NCI-H524 (cell line): ENCODE results near the gene POLN.

ENCODE experiments used
- DNase-seq, 2 experiments: peaks; one replicate each; lab custom pipeline; 2025; lab: John Stamatoyannopoulos, UW

The POLN gene

GRCh38 chr4:2069161-2069971 is 172.6 kb downstream of the POLN start:
- DNase-seq: no peak

GRCh38 chr4:2068566-2068965 is 173.4 kb downstream of the POLN start:
- DNase-seq: no peak

GRCh38 chr4:2068198-2068470 is 173.8 kb downstream of the POLN start:
- DNase-seq: no peak

- no peak for DNase-seq
Observed at GRCh38 chr4:2067446-2068197, 174.3 kb downstream of the POLN start.

GRCh38 chr4:2066571-2067445 is 175.1 kb downstream of the POLN start:
- no peak for DNase-seq

- no peak for DNase-seq
Observed at GRCh38 chr4:2066011-2066551, 175.8 kb downstream of the POLN start.

- DNase-seq: no peak
Observed at GRCh38 chr4:2065106-2065930, 176.6 kb downstream of the POLN start.

- no peak for DNase-seq
Observed at GRCh38 chr4:2064276-2064991, 177.5 kb downstream of the POLN start.

GRCh38 chr4:2063557-2064275 is 178.2 kb downstream of the POLN start:
- DNase-seq: no peak

- no peak for DNase-seq
Observed at GRCh38 chr4:2062808-2063524, 179.0 kb downstream of the POLN start.

GRCh38 chr4:2062168-2062807 is 179.6 kb downstream of the POLN start:
- DNase-seq: no peak

GRCh38 chr4:2061186-2062131 is 180.5 kb downstream of the POLN start:
- no peak for DNase-seq

GRCh38 chr4:2060611-2061185 is 181.2 kb downstream of the POLN start:
- DNase-seq: no peak

- DNase-seq: peak; percentile 13 to 52
Observed at GRCh38 chr4:2059726-2060602, 182.0 kb downstream of the POLN start.

GRCh38 chr4:2059046-2059725 is 182.7 kb downstream of the POLN start, which contains the start of gene NAT8L:
Gene NAT8L (plus strand): TSS chr4:2059327. CDS start chr4:2059512, 185 bp downstream.
- DNase-seq: peak; percentile 37 to 77
